Glutamatergic neuron (in vitro differentiated cells): ENCODE results near the gene GPR75. TPM values are rescaled to one million over a fixed set of nuclear protein-coding genes. Genes with fewer than 3 reads are reported as not detected.

Source experiments
- DNase-seq: peaks from one replicate; pipeline ENCODE4 v3.0.0; 2022
- H3K27ac Mint-ChIP-seq: one replicate; pipeline ENCODE4 v1.8.0; 2020; ENCODE audit warnings: mild to moderate bottlenecking, mixed read lengths, inconsistent platforms; ENCODE audit not compliant: unreplicated experiment
- H3K27me3 Mint-ChIP-seq: one replicate; pipeline ENCODE4 v1.8.0; 2020; ENCODE audit warnings: mild to moderate bottlenecking, moderate library complexity, mixed read lengths, inconsistent platforms; ENCODE audit not compliant: unreplicated experiment
- H3K36me3 Mint-ChIP-seq: one replicate; pipeline ENCODE4 v1.8.0; 2020; ENCODE audit warnings: mild to moderate bottlenecking, mixed read lengths, inconsistent platforms; ENCODE audit not compliant: unreplicated experiment
- H3K4me1 Mint-ChIP-seq: one replicate; pipeline ENCODE4 v1.8.0; 2020; ENCODE audit warnings: mild to moderate bottlenecking, low read depth, mixed read lengths, inconsistent platforms; ENCODE audit not compliant: unreplicated experiment
- H3K4me3 Mint-ChIP-seq: one replicate; pipeline ENCODE4 v1.8.0; 2020; ENCODE audit warnings: mild to moderate bottlenecking, mixed read lengths, inconsistent platforms; ENCODE audit not compliant: unreplicated experiment
- H3K9me3 Mint-ChIP-seq: one replicate; pipeline ENCODE4 v1.8.0; 2020; ENCODE audit warnings: mild to moderate bottlenecking, moderate library complexity, mixed read lengths, inconsistent platforms; ENCODE audit not compliant: unreplicated experiment
- CTCF ChIP-seq: fragments of 200-600 bp; sonication (generic); IDR thresholded peaks from one replicate; pipeline ENCODE4 v1.5.0; 2021; ENCODE audit not compliant: partially characterized antibody, unreplicated experiment
- microRNA-seq: library from miRNA; unstranded; fragments of <30 nt; microRNA quantifications from one replicate; pipeline ENCODE4, GENCODE V29; 2020; ENCODE audit not compliant: unreplicated experiment
- total RNA-seq: library from RNA; stranded (reverse); fragmentation: NEBNext Ultra II Directional; extraction: Animal tissue kit (Norgen Biotek cat#: 25700); gene quantifications from one replicate; pipeline ENCODE4 v1.2.1, GENCODE V29; 2021; ENCODE audit not compliant: unreplicated experiment

The GPR75 gene
- total RNA-seq, 1 donor from 2014 or later, result 5.6 TPM

DNA sequence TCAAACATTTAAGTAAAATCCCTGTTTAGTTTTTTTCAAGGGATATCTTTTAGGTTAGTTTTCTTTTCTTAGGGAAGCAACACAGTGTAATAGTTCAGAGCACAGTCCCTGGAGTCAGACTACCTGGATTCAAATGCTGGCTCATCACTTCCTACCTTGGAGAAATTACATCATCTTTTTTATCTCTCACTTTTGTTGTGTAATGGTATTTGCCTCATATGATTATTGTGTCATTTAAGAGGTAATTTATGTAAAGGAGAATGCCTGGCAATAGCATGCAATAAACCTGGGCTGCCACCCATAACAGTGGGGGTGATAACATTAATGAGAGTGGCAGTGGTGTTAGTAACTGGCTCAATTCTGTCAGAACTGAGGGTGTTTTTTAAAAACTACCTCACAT lies 46.6 kb downstream of the GPR75 start:
- H3K27ac Mint-ChIP-seq, result no peak overlapping the region
- no peak overlapping the region for H3K4me3 Mint-ChIP-seq
- no peak for DNase-seq
- H3K9me3 Mint-ChIP-seq, result no peaks in the 10 kb centered on the region
- no peaks in the 10 kb centered on the region for H3K27me3 Mint-ChIP-seq
- H3K4me1 Mint-ChIP-seq, result no peaks in the 10 kb centered on the region
- no peak for TF ChIP-seq CTCF
- H3K36me3 Mint-ChIP-seq, result no peaks in the 10 kb centered on the region

- H3K9me3 Mint-ChIP-seq, result no peaks in the 10 kb centered on the region
- no peaks in the 10 kb centered on the region for H3K27me3 Mint-ChIP-seq
- H3K4me1 Mint-ChIP-seq, result no peaks in the 10 kb centered on the region
- no peak for DNase-seq
- H3K4me3 Mint-ChIP-seq, result no peak overlapping the region
- no peak for TF ChIP-seq CTCF
- H3K36me3 Mint-ChIP-seq, result no peaks in the 10 kb centered on the region
- H3K27ac Mint-ChIP-seq, result no peak overlapping the region
Observed at GRCh38 chr2:53811601-53812000, 48.2 kb downstream of the GPR75 start.

Small RNA genes lying within 50 kb of the gene (microRNA-seq; reads per million reads assigned to microRNA genes)
- 0.69 reads per million for gene MIR3682

Other genes starting within 250 kb of the GPR75 start
- gene CHAC2, start 92.2 kb downstream of the GPR75 start, total RNA-seq, result 1.7 TPM
- gene ASB3, start 73.0 kb downstream of the GPR75 start, total RNA-seq, result 25.3 TPM
- gene ERLEC1, start 72.9 kb downstream of the GPR75 start, total RNA-seq, result 20.9 TPM
- gene PSME4, start 111.0 kb upstream of the GPR75 start, total RNA-seq, result 87.6 TPM